Limb (tissue), 2 donors: ENCODE results near the gene FAAH.

Experiments
- DNase-seq, 2 donors: peaks; one replicate each; pipeline ENCODE4 v3.0.0-alpha.2; 2016; ENCODE audit errors: extremely low spot score in 2 of 2

The FAAH gene

GRCh38 chr1:46421739-46422138 lies 27.6 kb downstream of the FAAH start:
- no peak for DNase-seq

GRCh38 chr1:46422261-46422871 lies 28.2 kb downstream of the FAAH start:
- no peak for DNase-seq

- DNase-seq, result no peak
Measured at GRCh38 chr1:46423574-46424240, 29.6 kb downstream of the FAAH start.

- no peak for DNase-seq
Measured at GRCh38 chr1:46424730-46425129, 30.6 kb downstream of the FAAH start.

DNA sequence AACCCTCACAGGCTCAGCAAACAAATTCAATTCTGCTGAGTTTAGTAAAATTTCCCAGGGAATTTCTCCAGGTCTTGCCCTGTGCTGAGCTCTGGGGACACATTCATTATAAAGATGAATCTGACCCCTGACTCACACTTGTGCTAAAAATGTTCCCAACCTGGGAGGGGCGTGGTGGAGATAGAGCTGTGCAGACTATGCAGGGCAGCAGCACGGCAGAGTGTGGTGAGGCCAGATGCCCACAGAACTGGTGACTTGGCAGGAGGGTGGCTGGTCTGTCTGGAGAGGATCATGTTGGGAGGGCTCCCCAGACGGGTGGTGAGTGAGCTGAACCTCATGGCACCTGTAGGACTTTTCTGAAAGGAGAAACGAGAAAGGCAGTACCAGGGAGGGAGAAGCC lies 31.6 kb downstream of the FAAH start:
- no peak for DNase-seq

DNA sequence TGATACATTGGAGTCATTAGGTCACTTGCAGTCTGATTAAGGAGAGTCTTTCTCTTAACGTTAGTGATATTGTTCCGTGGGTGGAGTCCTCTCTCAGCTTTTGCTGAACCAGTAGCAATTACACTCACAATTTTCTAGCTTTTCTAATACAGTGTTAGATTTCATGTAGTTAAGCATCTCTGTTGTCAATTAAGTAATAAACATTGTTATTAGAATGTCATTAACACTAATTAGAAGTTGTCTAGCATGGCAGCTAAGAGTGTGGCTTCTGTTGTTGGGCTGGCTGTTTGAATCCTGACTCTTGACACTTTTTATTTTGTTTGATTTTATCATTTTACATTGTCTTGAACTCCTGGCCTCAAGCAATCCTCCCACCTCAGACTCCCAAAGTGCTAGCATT lies 33.4 kb downstream of the FAAH start:
- DNase-seq, result no peak

DNA sequence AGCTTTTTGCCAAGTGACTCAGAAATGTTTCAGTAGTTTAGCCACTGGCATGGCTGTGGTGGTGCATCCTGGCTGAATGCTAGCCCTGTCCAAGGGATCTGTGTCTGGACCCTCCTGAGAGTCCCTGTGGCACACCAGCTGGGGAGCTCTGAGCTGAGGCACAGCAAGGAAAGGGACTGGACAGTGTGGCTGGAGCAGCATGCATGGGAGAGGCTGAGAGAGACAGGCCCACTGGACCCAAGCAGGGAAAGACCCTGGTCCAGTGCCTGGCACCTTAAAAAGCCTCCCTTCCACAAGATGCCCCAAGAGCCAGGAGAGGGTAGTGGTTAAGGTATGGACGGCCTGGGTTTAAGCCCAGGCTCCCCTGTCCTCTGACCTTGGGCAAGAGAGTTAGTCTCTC lies 35.3 kb downstream of the FAAH start:
- DNase-seq, result no peak

DNA sequence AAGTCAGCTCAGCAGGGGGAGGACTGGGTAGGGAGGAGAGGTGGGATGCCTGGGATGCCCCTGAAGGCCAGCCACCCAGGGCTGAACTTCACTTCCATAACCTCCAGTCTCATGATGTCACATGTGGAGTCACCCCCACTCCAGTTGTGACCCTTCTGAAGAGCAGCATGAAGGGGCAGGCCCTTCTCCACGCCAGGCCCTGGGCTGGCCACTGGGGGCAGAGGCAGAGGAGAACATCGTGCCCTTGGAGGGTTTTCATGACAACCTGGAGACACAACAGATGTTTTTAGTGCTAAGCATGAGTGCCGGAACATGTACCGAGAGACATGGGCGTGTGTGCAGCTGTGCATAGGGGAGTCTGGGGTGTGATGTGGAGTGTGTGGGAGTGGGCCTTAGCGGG lies 37.6 kb downstream of the FAAH start:
- no peak for DNase-seq

DNA sequence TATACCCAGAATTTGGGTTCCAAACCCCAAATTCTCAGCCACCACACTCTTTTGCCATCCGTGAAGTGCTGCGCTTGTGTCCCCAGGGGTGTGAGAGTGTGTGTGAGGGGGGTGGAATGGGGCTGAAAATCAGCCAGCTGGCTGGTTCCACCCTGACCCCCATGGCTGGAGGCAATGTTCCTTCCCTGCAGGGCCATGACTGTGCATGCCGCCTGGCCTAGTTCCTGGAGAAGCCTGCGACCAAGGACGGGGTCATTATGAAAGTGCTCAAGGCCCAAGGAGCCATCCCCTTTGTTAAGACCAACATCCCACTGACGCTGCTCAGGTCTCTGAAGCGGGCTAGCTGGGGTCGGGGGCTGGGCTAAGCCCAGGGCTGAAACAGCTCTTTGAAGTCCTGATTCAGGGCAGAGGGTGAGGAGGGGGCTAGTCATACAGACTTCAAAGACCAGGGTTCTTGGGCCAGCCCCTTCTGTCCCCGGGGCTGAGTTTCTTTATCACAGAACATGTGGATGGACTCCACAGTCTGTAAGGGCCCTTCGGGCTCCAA lies 38.7 kb downstream of the FAAH start:
- no peak for DNase-seq

- no peak for DNase-seq
Measured at GRCh38 chr1:46434358-46434757, 40.2 kb downstream of the FAAH start.

GRCh38 chr1:46436844-46437243 lies 42.7 kb downstream of the FAAH start:
- DNase-seq, result no peak

DNA sequence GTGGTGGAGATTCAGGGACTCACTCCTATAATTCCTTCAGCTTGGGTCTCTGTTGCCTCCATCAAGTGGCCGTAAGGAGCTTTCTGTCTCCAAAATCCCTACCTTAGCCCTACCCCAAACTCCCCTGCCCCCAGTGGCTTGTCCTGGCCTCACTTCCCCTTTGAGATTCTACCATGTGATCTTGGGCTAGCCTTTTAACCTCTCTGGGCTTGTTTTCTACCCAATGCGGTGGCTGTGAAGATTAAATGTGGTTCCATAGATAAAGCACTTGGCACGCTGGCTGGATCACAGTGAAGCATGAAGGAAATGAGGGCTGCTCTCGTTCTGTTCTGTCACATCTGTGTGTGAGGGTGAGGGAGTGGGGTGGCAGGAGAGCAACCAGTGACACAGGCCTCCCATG lies 43.6 kb downstream of the FAAH start:
- DNase-seq, result no peak

GRCh38 chr1:46438346-46438745 lies 44.2 kb downstream of the FAAH start:
- DNase-seq, result no peak

DNA sequence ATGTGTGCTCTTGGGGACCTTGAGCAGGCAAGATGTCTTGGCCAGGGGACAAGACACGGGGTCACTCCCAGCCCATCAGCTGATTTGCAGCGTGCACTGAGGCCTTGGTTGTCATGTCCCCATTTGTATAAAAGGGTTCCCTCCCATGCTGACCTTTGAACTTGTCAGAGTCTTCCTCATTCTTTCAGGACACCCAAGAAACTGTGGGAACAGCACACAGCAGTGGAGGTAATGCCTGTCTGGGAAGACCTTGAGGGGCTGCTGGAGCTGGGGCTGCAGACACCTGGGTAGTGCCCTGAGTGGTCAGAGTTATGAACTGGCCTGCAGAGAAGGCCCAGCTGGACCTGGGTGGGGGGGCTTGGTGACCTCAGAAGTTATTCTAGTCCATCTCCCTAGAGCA lies 46.4 kb downstream of the FAAH start:
- no peak for DNase-seq

DNA sequence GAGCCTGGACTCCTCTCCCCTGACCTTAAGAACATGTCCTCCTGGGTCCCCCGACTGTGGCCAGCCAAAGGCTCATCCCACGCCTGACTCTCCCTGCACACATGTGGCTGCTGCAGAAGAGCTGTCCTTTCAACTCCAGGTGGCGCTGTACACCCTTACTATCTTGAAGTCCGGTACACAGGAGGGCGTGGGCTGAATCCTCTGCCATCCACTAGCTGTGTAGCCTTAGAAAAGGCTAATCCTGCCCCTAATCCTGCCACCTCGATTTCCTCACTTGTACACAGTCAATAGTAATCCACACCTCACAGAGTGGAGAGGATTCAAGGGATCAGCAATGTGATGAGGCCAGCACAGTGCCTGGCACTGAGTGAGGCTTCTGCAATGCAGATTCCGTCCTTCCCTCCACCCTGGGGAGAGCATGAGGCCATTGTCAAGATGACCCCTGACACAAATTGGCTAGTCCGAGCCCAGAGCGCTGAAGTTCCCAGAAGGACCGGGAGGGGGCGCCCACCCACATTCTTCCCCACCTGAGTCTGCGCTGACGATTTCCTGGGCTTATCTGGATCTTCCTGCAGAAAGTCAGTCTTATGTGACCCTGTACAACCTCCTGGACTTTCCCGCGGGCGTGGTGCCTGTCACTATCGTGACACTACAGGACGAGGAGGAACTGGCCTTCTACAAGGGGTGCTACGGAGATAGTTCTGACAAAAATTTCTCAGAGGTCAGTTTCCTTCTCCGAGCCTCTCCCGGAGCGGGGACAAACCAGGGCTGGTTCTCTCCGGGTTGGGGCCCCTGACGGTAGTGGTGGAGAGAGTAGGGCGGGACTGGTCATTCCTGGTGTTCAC lies 48.4 kb downstream of the FAAH start:
- peak; percentile 30 to 83 for DNase-seq

DNA sequence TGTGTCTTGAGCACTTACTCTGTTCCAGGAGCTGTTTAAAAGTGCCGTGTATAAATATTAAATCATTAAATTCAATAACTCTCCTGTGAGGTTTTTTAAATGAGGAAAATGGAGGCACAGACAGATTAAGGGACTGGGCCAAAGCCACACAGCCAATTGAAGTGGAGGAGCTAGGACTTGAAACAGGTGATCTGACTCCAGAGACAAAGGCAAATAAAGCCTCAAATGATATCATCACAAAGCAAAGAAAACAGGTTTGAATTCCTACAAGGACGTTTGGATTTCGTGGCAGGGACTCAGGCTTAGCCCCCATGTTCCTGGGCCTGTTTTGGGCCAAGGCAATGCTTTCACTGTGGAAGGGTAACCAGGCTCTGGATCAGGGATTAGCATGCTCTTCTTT lies 50.3 kb downstream of the FAAH start:
- DNase-seq, result no peak

DNA sequence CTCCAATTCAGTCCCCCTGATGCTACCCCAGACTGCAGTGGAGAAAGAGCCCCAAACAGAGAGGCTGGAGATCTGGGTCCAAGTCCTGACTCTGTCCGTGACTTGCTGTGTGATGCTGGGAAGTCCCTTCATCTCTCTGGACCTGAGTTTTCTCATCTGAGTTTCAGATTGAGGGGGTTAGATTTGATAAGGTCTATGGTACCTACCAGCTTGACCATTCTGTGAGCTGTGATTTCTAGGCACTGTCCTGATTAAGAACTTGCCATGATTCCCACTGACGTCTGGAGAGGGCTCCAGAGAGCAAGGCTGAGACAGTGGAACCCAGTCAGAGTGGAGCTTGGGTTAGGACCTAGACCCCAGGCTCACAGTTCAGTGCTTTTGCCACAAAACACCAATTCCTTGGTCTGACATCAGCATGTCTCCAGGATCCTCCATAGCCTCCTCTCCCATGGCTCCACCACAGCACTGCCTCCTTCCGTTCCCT lies 51.7 kb downstream of the FAAH start:
- DNase-seq, result no peak

DNA sequence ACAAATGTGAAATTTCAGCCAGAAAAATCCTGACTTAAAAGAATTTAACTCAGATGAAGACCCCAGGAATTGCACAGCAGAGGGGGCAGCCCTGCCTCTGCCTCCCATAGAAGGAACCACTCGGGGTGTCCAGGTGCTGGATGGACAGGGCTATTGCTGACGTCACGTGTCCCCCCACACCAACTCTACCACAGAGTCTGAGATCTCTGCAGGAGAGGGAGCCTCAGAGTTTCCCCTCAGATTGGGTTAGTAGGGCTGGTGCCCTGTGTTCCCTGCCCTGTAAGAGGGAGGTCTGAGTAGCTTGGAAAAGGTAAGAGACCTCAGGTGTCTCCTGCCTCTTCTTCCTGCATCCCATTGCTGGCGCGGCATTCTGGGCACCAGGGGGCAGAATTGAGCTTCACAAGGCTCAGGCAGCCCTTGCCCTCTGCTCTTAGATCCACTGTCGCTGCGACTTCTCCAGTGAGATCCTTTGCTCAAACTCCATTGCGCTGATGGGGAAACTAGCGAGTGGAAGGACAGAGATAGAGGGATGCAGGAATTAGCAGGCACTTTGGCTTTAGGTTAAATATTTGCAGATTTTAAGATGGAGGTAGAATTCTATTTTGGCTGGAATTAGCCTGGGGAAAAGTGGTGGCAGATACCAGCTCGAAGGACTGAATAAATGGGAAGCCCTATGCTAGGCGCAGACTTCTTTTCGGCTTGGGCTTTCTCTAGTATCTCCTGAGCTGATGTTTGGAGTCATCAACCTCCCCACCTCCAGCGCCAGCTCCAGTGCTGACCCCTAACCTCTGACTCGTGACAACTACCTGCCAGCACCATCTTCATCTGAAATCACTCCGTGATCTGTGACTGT lies 52.8 kb downstream of the FAAH start:
- DNase-seq, result peak; percentile 55 to 86

DNA sequence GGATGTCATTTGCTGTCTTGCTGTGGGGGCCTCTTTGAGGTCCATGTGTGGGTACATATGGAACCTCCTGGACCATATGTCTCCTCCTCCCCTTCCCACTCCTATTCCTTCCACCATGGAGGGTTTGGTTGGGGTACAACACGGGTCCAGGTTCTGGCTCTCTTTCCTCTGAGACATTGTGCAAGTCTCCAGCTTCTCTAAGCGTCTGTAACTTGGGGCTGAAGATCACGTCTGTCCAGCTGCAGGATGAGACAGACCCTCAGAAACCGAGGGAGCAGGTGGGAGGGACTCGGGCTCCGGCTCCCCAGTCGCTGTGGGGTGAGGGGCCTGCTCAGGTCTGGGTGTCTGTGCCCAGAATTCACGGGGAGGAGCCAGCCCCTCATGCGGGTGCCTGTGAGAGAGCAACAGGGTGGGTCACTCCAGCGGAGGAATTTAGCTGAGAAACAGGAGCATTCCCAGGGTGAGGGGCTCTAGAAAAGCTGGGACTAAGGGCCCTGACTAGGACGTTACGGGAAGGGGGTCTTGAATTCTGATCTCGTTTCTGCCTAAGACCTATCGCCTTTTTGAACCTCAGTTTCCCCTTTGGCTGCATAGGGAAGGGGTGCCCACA lies 53.5 kb downstream of the FAAH start:
- DNase-seq, result no peak

DNA sequence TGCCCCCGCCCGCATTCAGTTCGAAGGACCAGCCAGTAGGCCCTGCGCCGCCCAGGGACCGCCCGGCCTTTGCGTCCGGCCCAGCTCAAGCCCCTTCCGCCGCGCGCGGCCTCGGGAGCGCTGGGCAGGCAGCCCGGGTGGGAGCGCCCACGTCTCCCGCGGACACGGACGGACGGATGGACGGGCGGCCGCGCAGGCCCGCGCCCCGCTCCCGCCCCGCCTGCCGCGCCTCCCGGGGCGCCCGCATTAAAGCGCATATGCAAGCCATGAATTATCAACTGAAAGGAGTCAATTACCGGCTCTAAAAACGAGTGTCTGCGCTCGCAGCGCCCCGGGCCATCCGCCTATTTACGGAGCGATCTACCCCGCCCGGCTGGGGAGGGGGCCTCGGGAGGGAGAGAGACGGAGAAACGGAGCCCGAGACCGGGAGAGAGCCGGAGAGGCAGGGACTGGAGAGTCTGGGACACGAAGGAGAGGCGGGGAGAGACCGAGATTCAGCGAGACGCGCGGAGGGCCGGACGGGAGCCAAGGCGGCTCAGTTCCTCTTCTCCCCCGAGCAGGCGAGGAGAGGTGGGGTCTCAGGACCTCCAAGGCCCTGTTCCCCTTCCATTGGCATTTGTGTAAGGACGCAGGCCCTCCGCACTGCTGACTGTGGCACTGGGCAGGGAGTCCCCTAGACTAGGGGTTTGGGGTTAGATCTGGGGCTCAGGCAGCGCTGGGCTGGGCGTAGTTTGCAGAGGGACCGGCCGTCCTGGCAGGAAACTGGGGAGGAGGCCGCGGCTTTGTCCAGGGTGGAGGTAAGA lies 54.2 kb downstream of the FAAH start:
- DNase-seq, result peak in 1 of 2 donors; percentile 55
